Tibial nerve (tissue), 4 donors: ENCODE results near the gene CHST13.

Experiments
- CTCF ChIP-seq, 5 experiments: fragments of 200-600 bp in 3 of 5; fragments of 450-650 bp in 2 of 5; sonication (generic) in 3 of 5; IDR thresholded peaks; one replicate each; pipeline ENCODE4 v1.5.1; 2016 to 2019; ENCODE audit warnings: antibody characterized with exemption in 5 of 5, mild to moderate bottlenecking in 3 of 5, moderate library complexity in 2 of 5
- EP300 ChIP-seq, 2 donors: sonication (generic); formaldehyde crosslinking; IDR thresholded peaks; one replicate each; pipeline ENCODE4 v1.6.1; 2017; ENCODE audit warnings: antibody characterized with exemption in 2 of 2, mild to moderate bottlenecking in 1 of 2

DNA sequence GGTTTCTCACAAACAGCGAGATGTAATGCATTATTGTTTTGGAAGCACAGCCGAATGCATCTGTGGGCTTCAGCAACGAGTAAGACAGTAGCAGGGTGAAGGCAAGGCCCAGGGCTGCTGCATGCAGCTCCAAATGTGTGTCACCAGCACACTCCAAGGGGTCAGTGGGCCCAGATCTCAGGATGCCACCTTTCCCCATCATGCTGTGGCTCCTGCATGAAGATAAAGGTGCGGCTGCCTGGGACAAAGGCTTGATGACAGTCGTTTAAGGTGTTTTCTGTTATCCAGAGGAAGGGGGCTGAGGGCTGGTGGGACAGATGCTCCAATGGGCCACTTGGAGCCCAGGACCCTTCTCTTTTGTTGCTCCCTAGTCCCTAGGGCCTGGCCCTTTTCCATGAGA, 21.6 kb downstream of the CHST13 start:
- TF ChIP-seq EP300 (IDR thresholded peaks at IDR 0.05): no peak
- no peak for TF ChIP-seq CTCF (IDR thresholded peaks at IDR 0.05)
